HepG2 (cell line): ENCODE results near the gene KAT2A. TPM values are rescaled to one million over a fixed set of nuclear protein-coding genes. Genes with fewer than 3 reads are reported as not detected.

Experiments used
- ELF1 ChIP-seq: sonication (generic); formaldehyde crosslinking; IDR thresholded peaks from 2 replicates; pipeline ENCODE4 v1.4.0; 2020; ENCODE audit warnings: missing genetic modification reagents
- ETV5 ChIP-seq: IDR thresholded peaks from 2 replicates; pipeline ENCODE4 v1.6.1; 2018; ENCODE audit warnings: missing biosample characterization, missing genetic modification reagents, inconsistent platforms, borderline replicate concordance
- HBP1 ChIP-seq: IDR thresholded peaks from 2 replicates; pipeline ENCODE4 v1.6.1; 2016; ENCODE audit warnings: low read depth, control low read depth
- HES4 ChIP-seq: sonication (generic); formaldehyde crosslinking; IDR thresholded peaks from 2 replicates; pipeline ENCODE4 v1.9.0; 2021; ENCODE audit warnings: mild to moderate bottlenecking, missing genetic modification reagents, borderline replicate concordance
- HHEX ChIP-seq: IDR thresholded peaks from 2 replicates; pipeline ENCODE4 v1.6.1; 2016; ENCODE audit warnings: control low read depth
- HMG20B ChIP-seq: conservative IDR thresholded peaks from 2 replicates; pipeline ENCODE4 v1.6.1; 2016; ENCODE audit warnings: missing genetic modification reagents, missing compliant biosample characterization
- KDM4B ChIP-seq: sonication (generic); formaldehyde crosslinking; IDR thresholded peaks from 2 replicates; pipeline ENCODE4 v1.4.0; 2020; ENCODE audit warnings: missing genetic modification reagents
- MEIS2 ChIP-seq: sonication (generic); formaldehyde crosslinking; IDR thresholded peaks from 2 replicates; pipeline ENCODE4 v1.9.0; 2021; ENCODE audit warnings: mild to moderate bottlenecking, missing genetic modification reagents
- NR2C2 ChIP-seq: sonication (generic); formaldehyde crosslinking; IDR thresholded peaks from 2 replicates; pipeline ENCODE4 v1.4.0; 2020; ENCODE audit warnings: missing genetic modification reagents, mild to moderate bottlenecking, moderate library complexity, borderline replicate concordance
- SALL1 ChIP-seq: sonication (generic); formaldehyde crosslinking; IDR thresholded peaks from 2 replicates; pipeline ENCODE4 v1.8.0; 2022; ENCODE audit warnings: mild to moderate bottlenecking, missing genetic modification reagents
- SNAPC2 ChIP-seq: sonication (generic); formaldehyde crosslinking; IDR thresholded peaks from 2 replicates; pipeline ENCODE4 v1.8.1; 2022; ENCODE audit warnings: mild to moderate bottlenecking, missing genetic modification reagents
- SP1 ChIP-seq, 2 experiments: fragments of 450-650 bp in 1 of 2; sonication (generic) in 1 of 2; formaldehyde crosslinking in 1 of 2; IDR thresholded peaks; 2 replicates each; pipeline versions ENCODE4 v1.4.0 to v1.6.1; 2016 to 2020; ENCODE audit warnings: missing genetic modification reagents in 1 of 2
- SRF ChIP-seq: IDR thresholded peaks from 2 replicates; pipeline ENCODE4 v1.6.1; 2011; ENCODE audit warnings: mild to moderate bottlenecking, low read depth, low read length, moderate library complexity
- U2AF2 ChIP-seq: fragments of 200-400 bp; formaldehyde crosslinking; IDR thresholded peaks from 2 replicates; pipeline ENCODE4 v1.6.1; 2017; ENCODE audit warnings: low read depth, mild to moderate bottlenecking, low read length
- ZBTB7B ChIP-seq: sonication (generic); formaldehyde crosslinking; IDR thresholded peaks from 2 replicates; pipeline ENCODE4 v1.4.0; 2020; ENCODE audit warnings: missing genetic modification reagents
- ZFP36 ChIP-seq: fragments of 150-350 bp; IDR thresholded peaks from 2 replicates; pipeline ENCODE4 v1.6.1; 2018; ENCODE audit warnings: borderline replicate concordance, low read length, low read depth; ENCODE audit not compliant: partially characterized antibody
- ZNF205 ChIP-seq: IDR thresholded peaks from 2 replicates; pipeline ENCODE4 v1.6.1; 2018; ENCODE audit warnings: missing biosample characterization, missing genetic modification reagents
- ZNF224 ChIP-seq: sonication (generic); formaldehyde crosslinking; IDR thresholded peaks from 2 replicates; pipeline ENCODE4 v1.5.0; 2020; ENCODE audit warnings: mild to moderate bottlenecking, missing genetic modification reagents
- ZNF232 ChIP-seq: sonication (generic); formaldehyde crosslinking; IDR thresholded peaks from 2 replicates; pipeline ENCODE4 v1.4.0; 2020; ENCODE audit warnings: missing genetic modification reagents, borderline replicate concordance
- ZNF431 ChIP-seq: sonication (generic); formaldehyde crosslinking; IDR thresholded peaks from 2 replicates; pipeline ENCODE4 v1.9.0; 2022; ENCODE audit warnings: missing genetic modification reagents, low read depth, mild to moderate bottlenecking, borderline replicate concordance
- ZNF570 ChIP-seq: sonication (generic); formaldehyde crosslinking; IDR thresholded peaks from 2 replicates; pipeline ENCODE4 v1.4.0; 2020; ENCODE audit warnings: mild to moderate bottlenecking, missing genetic modification reagents, borderline replicate concordance
- ZNF7 ChIP-seq: IDR thresholded peaks from 2 replicates; pipeline ENCODE4 v1.6.1; 2016; ENCODE audit warnings: missing biosample characterization, missing genetic modification reagents
- ZNF775 ChIP-seq: sonication (generic); formaldehyde crosslinking; IDR thresholded peaks from 2 replicates; pipeline ENCODE4 v1.4.0; 2020; ENCODE audit warnings: missing genetic modification reagents, mild to moderate bottlenecking, moderate library complexity, borderline replicate concordance
- ZSCAN12 ChIP-seq: sonication (generic); formaldehyde crosslinking; IDR thresholded peaks from 2 replicates; pipeline ENCODE4 v1.9.0; 2021; ENCODE audit warnings: mild to moderate bottlenecking, missing genetic modification reagents
- ZSCAN22 ChIP-seq: sonication (generic); formaldehyde crosslinking; IDR thresholded peaks from 2 replicates; pipeline ENCODE4 v1.4.0; 2020; ENCODE audit warnings: mild to moderate bottlenecking, missing genetic modification reagents
- polyA plus RNA-seq, 8 experiments: library from polyadenylated mRNA; depleted of rRNA in 3 of 8; stranded (reverse) in 7 of 8; unstranded in 1 of 8; fragments of >200 nt; fragmentation: Illumina TruSeq in 4 of 8; extraction: Trizol in 4 of 8; gene quantifications; 2 replicates each; pipeline versions ENCODE4 v1.2.1 to v1.2.3, GENCODE V29; 2011 to 2016; ENCODE audit warnings: low read depth in 4 of 8, missing spikeins in 1 of 8, mixed read lengths in 1 of 8; ENCODE audit not compliant: insufficient read depth in 1 of 8
- total RNA-seq, 5 experiments: library from RNA; depleted of rRNA; stranded (reverse); fragments of >200 nt; fragmentation: Illumina TruSeq; extraction: Trizol; gene quantifications; 2 replicates each; pipeline ENCODE4 v1.2.3, GENCODE V29; 2016; ENCODE audit warnings: low read depth in 1 of 5
- TF ChIP-seq, protein P1 (sequence below): sonication (generic); formaldehyde crosslinking; IDR thresholded peaks from 2 replicates; pipeline ENCODE4 v1.4.0; 2020; ENCODE audit warnings: mild to moderate bottlenecking, missing genetic modification reagents
- TF ChIP-seq, protein P2 (sequence below): sonication (generic); formaldehyde crosslinking; IDR thresholded peaks from 2 replicates; pipeline ENCODE4 v1.9.0; 2021; ENCODE audit warnings: missing genetic modification reagents, mild to moderate bottlenecking, borderline replicate concordance

Gene KAT2A
- total and polyA plus RNA-seq, 2 of the 13 experiments (the other 11 are each of a cell fraction or from before 2014, with no cell fraction given), result 29.1 to 90.4 TPM

DNA sequence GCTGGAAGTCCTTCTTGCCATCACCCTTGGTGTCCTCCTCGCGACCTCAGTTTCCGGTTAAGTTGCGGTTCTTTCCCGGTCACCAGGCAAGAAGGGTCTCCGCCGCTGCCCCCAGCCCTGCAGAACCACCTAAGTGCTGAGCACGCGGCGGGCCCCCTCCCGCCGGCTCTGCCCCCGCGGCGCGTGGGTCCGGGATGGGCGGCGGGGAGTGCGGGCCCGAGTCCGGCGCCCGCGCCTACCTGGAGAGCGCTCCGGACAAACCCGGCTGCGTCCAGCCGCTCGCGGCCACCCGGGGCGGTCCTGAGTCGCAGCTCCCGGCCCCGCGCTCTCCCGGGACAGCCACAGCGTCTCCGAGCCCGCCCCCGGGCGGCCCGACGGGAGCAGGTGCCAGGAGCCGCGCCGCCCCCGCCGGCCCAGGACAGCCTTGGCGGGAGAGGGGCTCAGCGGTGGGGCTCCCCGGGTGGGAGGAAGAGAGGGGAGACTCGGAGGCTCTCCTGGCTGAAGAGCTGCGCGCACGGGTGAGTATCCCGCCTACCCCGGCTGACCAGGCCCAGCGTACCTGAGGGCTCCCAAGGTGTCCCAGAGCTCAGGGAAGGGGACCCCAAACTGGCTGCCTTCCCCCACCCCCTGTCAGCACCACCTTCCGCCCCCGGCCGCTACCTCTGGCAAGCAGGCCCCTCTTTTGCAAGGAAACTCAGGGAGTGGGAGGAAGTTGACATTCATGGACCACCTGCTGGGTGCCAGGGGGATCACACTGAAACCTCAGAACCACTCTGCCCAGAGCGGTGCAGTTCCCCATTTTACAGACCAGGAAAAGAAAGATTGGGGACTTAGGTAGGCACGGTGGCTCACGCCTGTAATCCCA is 48.6 kb downstream of the KAT2A start (continued):
- TF ChIP-seq ZBTB7B, result no peak
- TF ChIP-seq HBP1 (CRISPR knock-in tag), result no peak
- no peak for TF ChIP-seq SRF
- TF ChIP-seq SNAPC2 (CRISPR knock-in tag), result no peak
- TF ChIP-seq HES4, result peak; percentile 44; the same call in 1 of the 2 replicates
- no peak for TF ChIP-seq ZNF224
- no peak for TF ChIP-seq ZNF7 (CRISPR knock-in tag)
- TF ChIP-seq, protein P1, sequence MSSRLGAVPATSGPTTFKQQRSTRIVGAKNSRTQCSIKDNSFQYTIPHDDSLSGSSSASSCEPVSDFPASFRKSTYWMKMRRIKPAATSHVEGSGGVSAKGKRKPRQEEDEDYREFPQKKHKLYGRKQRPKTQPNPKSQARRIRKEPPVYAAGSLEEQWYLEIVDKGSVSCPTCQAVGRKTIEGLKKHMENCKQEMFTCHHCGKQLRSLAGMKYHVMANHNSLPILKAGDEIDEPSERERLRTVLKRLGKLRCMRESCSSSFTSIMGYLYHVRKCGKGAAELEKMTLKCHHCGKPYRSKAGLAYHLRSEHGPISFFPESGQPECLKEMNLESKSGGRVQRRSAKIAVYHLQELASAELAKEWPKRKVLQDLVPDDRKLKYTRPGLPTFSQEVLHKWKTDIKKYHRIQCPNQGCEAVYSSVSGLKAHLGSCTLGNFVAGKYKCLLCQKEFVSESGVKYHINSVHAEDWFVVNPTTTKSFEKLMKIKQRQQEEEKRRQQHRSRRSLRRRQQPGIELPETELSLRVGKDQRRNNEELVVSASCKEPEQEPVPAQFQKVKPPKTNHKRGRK (CRISPR knock-in tag), result no peak
- no peak for TF ChIP-seq ZNF205
- no peak for TF ChIP-seq ZSCAN12 (CRISPR knock-in tag)
- TF ChIP-seq ZNF431 (CRISPR knock-in tag), result no peak
- TF ChIP-seq ETV5 (CRISPR knock-in tag), result no peak
- no peak for TF ChIP-seq ZSCAN22 (CRISPR knock-in tag)
- no peak for TF ChIP-seq ELF1
- no peak for TF ChIP-seq ZFP36
- TF ChIP-seq KDM4B (CRISPR knock-in tag), result no peak
- TF ChIP-seq NR2C2 (CRISPR knock-in tag), result no peak
- no peak for TF ChIP-seq ZNF570 (CRISPR knock-in tag)
- no peak for TF ChIP-seq MEIS2 (CRISPR knock-in tag)
- TF ChIP-seq U2AF2, result no peak
- no peak for TF ChIP-seq ZNF775
- no peak for TF ChIP-seq HHEX
- TF ChIP-seq HMG20B (CRISPR knock-in tag), result no peak
- TF ChIP-seq ZNF232 (CRISPR knock-in tag), result no peak
- TF ChIP-seq SALL1, result no peak
- TF ChIP-seq SP1 (IDR thresholded peaks at IDR 0.05), result no peak
- no peak for TF ChIP-seq SP1 (CRISPR knock-in tag; IDR thresholded peaks at IDR 0.05)
- TF ChIP-seq, protein P2, sequence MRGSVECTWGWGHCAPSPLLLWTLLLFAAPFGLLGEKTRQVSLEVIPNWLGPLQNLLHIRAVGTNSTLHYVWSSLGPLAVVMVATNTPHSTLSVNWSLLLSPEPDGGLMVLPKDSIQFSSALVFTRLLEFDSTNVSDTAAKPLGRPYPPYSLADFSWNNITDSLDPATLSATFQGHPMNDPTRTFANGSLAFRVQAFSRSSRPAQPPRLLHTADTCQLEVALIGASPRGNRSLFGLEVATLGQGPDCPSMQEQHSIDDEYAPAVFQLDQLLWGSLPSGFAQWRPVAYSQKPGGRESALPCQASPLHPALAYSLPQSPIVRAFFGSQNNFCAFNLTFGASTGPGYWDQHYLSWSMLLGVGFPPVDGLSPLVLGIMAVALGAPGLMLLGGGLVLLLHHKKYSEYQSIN (CRISPR knock-in tag), result no peak
